Spinal cord (tissue), 10 donors: Measurements from ENCODE around the gene DYNLT4. TPM values are rescaled to one million over a fixed set of nuclear protein-coding genes. Genes with fewer than 3 reads are reported as not detected.

Experiments used
- DNase-seq, 6 donors: peaks; one replicate each; pipeline versions ENCODE4 v3.0.0 to v3.0.0-alpha.2; 2013 to 2015; ENCODE audit warnings: low spot score in 6 of 6, low read depth in 4 of 6
- H3K27ac ChIP-seq: one replicate; pipeline ENCODE4 v1.5.1; 2013; ENCODE audit warnings: low read depth, low read length, control low read depth
- H3K27me3 ChIP-seq: one replicate; pipeline ENCODE4 v1.6.1; 2013; ENCODE audit warnings: low read length; ENCODE audit not compliant: control insufficient read depth, insufficient read depth
- H3K36me3 ChIP-seq: one replicate; pipeline ENCODE4 v1.6.1; 2013; ENCODE audit warnings: low read length; ENCODE audit not compliant: control insufficient read depth, insufficient read depth
- H3K4me1 ChIP-seq: one replicate; pipeline ENCODE4 v1.6.1; 2013; ENCODE audit warnings: low read length; ENCODE audit not compliant: control insufficient read depth, insufficient read depth
- H3K4me3 ChIP-seq: one replicate; pipeline ENCODE4 v1.5.1; 2013; ENCODE audit warnings: low read depth, low read length, control low read depth
- H3K9me3 ChIP-seq: one replicate; pipeline ENCODE4 v1.6.1; 2013; ENCODE audit warnings: low read length; ENCODE audit not compliant: control insufficient read depth, insufficient read depth
- WGBS: methylation state at CpG from one replicate; pipeline ENCODE4 v1.1.5; 2013; ENCODE audit warnings: missing lambda C conversion rate; ENCODE audit not compliant: insufficient coverage; 5-methylcytosine and 5-hydroxymethylcytosine counted together
- polyA plus RNA-seq, 2 donors: library from polyadenylated mRNA; unstranded; fragments of 120-200 nt; gene quantifications; one replicate each; pipeline ENCODE4 v1.2.1, GENCODE V29; 2013; ENCODE audit not compliant: insufficient read length in 2 of 2
- total RNA-seq, 2 donors: library from RNA; depleted of rRNA in 1 of 2; stranded (reverse); fragments of 120-200 nt in 1 of 2; fragments of >200 nt in 1 of 2; gene quantifications; one replicate each; pipeline versions ENCODE4 v1.2.3 to v1.2.4, GENCODE V29; 2013 to 2014
- donor health status: healthy.

The DYNLT4 gene
- total and polyA plus RNA-seq, 4 donors: 0.95 to 4.0 (median 1.5) TPM; not detected in 1

- WGBS: 60% methylated on average over 6 of the region's 7 CpGs
Observed at GRCh38 chr1:44790968-44791801, 16.0 kb downstream of the DYNLT4 start.

GRCh38 chr1:44788120-44788860 is 18.9 kb downstream of the DYNLT4 start, which contains the start of gene BEST4:
Gene BEST4, minus strand, starts transcription at chr1:44788170. Its CDS starts 465 bp downstream, at chr1:44787705.
- no peak within 1 kb of the TSS for H3K27ac ChIP-seq
- WGBS: 79% methylated on average over 7 of the region's 9 CpGs
- H3K9me3 ChIP-seq: no peaks in the 10 kb centered on the region
- no peak for DNase-seq
- peaks cover 32% of the 10 kb centered on the region for H3K4me1 ChIP-seq
- no peak within 1 kb of the TSS for H3K4me3 ChIP-seq
- no peaks in the 10 kb centered on the region for H3K36me3 ChIP-seq
- H3K27me3 ChIP-seq: no peaks in the 10 kb centered on the region

More at GRCh38 chr1:44790968-44791801, 16.0 kb downstream of the DYNLT4 start:
- Histone ChIP-seq H3K9me3 (no peaks in the 10 kb centered on the region), H3K36me3 (no peaks in the 10 kb centered on the region), H3K4me3 (no peak overlapping the region), H3K27me3 (no peaks in the 10 kb centered on the region), H3K27ac (no peak overlapping the region), H3K4me1 (peaks cover 7% of the 10 kb centered on the region)
- no peak for DNase-seq

GRCh38 chr1:44787506-44787905 is 19.6 kb downstream of the DYNLT4 start:
- Histone ChIP-seq H3K27ac (no peak overlapping the region), H3K9me3 (no peaks in the 10 kb centered on the region)

GRCh38 chr1:44786841-44787426 is 20.2 kb downstream of the DYNLT4 start:
- 75% methylated on average over 7 of the region's 9 CpGs for WGBS
- Histone ChIP-seq H3K27ac (no peak overlapping the region), H3K9me3 (no peaks in the 10 kb centered on the region), H3K36me3 (no peaks in the 10 kb centered on the region), H3K4me1 (peaks cover 34% of the 10 kb centered on the region), H3K27me3 (no peaks in the 10 kb centered on the region), H3K4me3 (no peak overlapping the region)
- no peak for DNase-seq

More at GRCh38 chr1:44787506-44787905, 19.6 kb downstream of the DYNLT4 start:
- H3K4me3 ChIP-seq: no peak overlapping the region
- H3K4me1 ChIP-seq: peaks cover 34% of the 10 kb centered on the region
- no peak for DNase-seq
- 93% methylated on average over 10 of the region's 10 CpGs for WGBS
- H3K36me3 ChIP-seq: no peaks in the 10 kb centered on the region
- H3K27me3 ChIP-seq: no peaks in the 10 kb centered on the region

- no peaks in the 10 kb centered on the region for H3K27me3 ChIP-seq
- no peaks in the 10 kb centered on the region for H3K9me3 ChIP-seq
- H3K4me1 ChIP-seq: peaks cover 34% of the 10 kb centered on the region
- DNase-seq: peak in 2 of 6 donors; percentile 55 to 67
- peaks cover 4% of the 10 kb centered on the region for H3K36me3 ChIP-seq
- H3K27ac ChIP-seq: no peak overlapping the region
- WGBS: 2% methylated on average over 49 of the region's 49 CpGs
- peak overlapping the region; percentile 46 for H3K4me3 ChIP-seq
Observed at GRCh38 chr1:44786138-44786840, 20.9 kb downstream of the DYNLT4 start.

GRCh38 chr1:44785501-44786137 is 21.5 kb downstream of the DYNLT4 start:
- H3K9me3 ChIP-seq: no peaks in the 10 kb centered on the region
- 47% methylated on average over 6 of the region's 11 CpGs for WGBS
- H3K4me1 ChIP-seq: peaks cover 34% of the 10 kb centered on the region
- peaks cover 11% of the 10 kb centered on the region for H3K36me3 ChIP-seq
- no peaks in the 10 kb centered on the region for H3K27me3 ChIP-seq
- peak overlapping the region; percentile 46 for H3K4me3 ChIP-seq
- DNase-seq: no peak
- no peak overlapping the region for H3K27ac ChIP-seq

- peaks cover 14% of the 10 kb centered on the region for H3K36me3 ChIP-seq
- no peaks in the 10 kb centered on the region for H3K9me3 ChIP-seq
- no peak for DNase-seq
- peak overlapping the region; percentile 44 for H3K4me3 ChIP-seq
- peaks cover 34% of the 10 kb centered on the region for H3K4me1 ChIP-seq
- 54% methylated on average over 5 of the region's 6 CpGs for WGBS
- no peaks in the 10 kb centered on the region for H3K27me3 ChIP-seq
- H3K27ac ChIP-seq: no peak overlapping the region
Observed at GRCh38 chr1:44785029-44785380, 22.1 kb downstream of the DYNLT4 start.

GRCh38 chr1:44784094-44785028 is 22.8 kb downstream of the DYNLT4 start:
- Histone ChIP-seq H3K36me3 (peaks cover 21% of the 10 kb centered on the region), H3K27me3 (no peaks in the 10 kb centered on the region), H3K9me3 (no peaks in the 10 kb centered on the region), H3K27ac (peak overlapping the region; percentile 57), H3K4me1 (peaks cover 34% of the 10 kb centered on the region), H3K4me3 (peak overlapping the region; percentile 44)
- peak in 2 of 6 donors; percentile 61 to 63 for DNase-seq
- WGBS: 3% methylated on average over 67 of the region's 71 CpGs
